IMR-90 (cell line): ENCODE measurements around the gene SOD2. TPM values are rescaled to one million over a fixed set of nuclear protein-coding genes. Genes with fewer than 3 reads are reported as not detected.

ENCODE experiments used
- ATAC-seq: fragments of 200-7000 bp; cut with Tn5 transposase; 2 replicates; pipeline ENCODE4 v1.9.1; 2020; ENCODE audit warnings: low read depth, mild to moderate bottlenecking, moderate library complexity
- BruUV-seq: library from RNA; stranded (reverse); fragments of 400-500 nt; replicated peaks from 2 replicates; lab custom pipeline; 2021; lab: Mats Ljungman, UMichigan
- CTCF ChIA-PET: fragments of 300-600 bp; formaldehyde crosslinking; extraction: SDS; loops from one replicate; lab custom pipeline; 2021; ENCODE audit warnings: antibody characterized with exemption; lab: Yijun Ruan, JAX
- POLR2A ChIA-PET: fragments of 300-600 bp; sonication (Branson Sonifier 250); formaldehyde crosslinking; loops from one replicate; lab custom pipeline; 2022; ENCODE audit warnings: antibody characterized with exemption; ENCODE audit not compliant: unreplicated experiment; lab: Charles Lee
- DNase-seq: peaks from one replicate; pipeline ENCODE4 v3.0.0; 2013
- H2AFZ ChIP-seq: replicated peaks from 2 replicates; pipeline ENCODE3; 2013; ENCODE audit warnings: low read length, mild to moderate bottlenecking; ENCODE audit not compliant: poor library complexity
- H2AK5ac ChIP-seq: 2 replicates; pipeline ENCODE4 v1.6.1; 2013; ENCODE audit warnings: low read depth, low read length, inconsistent platforms
- H2AK9ac ChIP-seq: replicated peaks from 2 replicates; pipeline ENCODE3; 2013; ENCODE audit warnings: mild to moderate bottlenecking, low read depth, low read length, moderate library complexity; ENCODE audit not compliant: poor library complexity
- H2BK120ac ChIP-seq: 2 replicates; pipeline ENCODE4 v1.6.1; 2013; ENCODE audit warnings: low read depth, low read length, inconsistent platforms
- H2BK15ac ChIP-seq: 3 replicates; pipeline ENCODE4 v1.6.1; 2013; ENCODE audit warnings: low read depth, low read length, inconsistent platforms
- H2BK20ac ChIP-seq: 2 replicates; pipeline ENCODE4 v1.6.1; 2013; ENCODE audit warnings: low read depth, mild to moderate bottlenecking, inconsistent platforms, low read length, moderate library complexity
- H2BK5ac ChIP-seq: 2 replicates; pipeline ENCODE4 v1.6.1; 2013; ENCODE audit warnings: mild to moderate bottlenecking, low read depth, low read length, inconsistent platforms; ENCODE audit not compliant: poor library complexity, severe bottlenecking
- H3K14ac ChIP-seq: replicated peaks from 2 replicates; pipeline ENCODE4 v1.6.1; 2013; ENCODE audit warnings: low read depth, low read length, inconsistent platforms
- H3K18ac ChIP-seq: 2 replicates; pipeline ENCODE4 v1.6.1; 2013; ENCODE audit warnings: low read depth, low read length, control low read depth
- H3K23ac ChIP-seq: 2 replicates; pipeline ENCODE4 v1.6.1; 2013; ENCODE audit warnings: low read depth, low read length, inconsistent platforms
- H3K27ac ChIP-seq: 2 replicates; pipeline ENCODE4 v1.5.1; 2013; ENCODE audit warnings: mild to moderate bottlenecking, control low read depth, low read length; ENCODE audit not compliant: insufficient read depth
- H3K27me3 ChIP-seq: 2 replicates; pipeline ENCODE4 v1.6.1; 2013; ENCODE audit warnings: low read length; ENCODE audit not compliant: control insufficient read depth, insufficient read depth
- H3K36me3 ChIP-seq: 2 replicates; pipeline ENCODE4 v1.6.1; 2013; ENCODE audit warnings: low read length, mixed read lengths; ENCODE audit not compliant: control insufficient read depth, insufficient read depth
- H3K4ac ChIP-seq: 2 replicates; pipeline ENCODE4 v1.6.1; 2013; ENCODE audit warnings: low read depth, low read length, inconsistent platforms
- H3K4me1 ChIP-seq: 2 replicates; pipeline ENCODE4 v1.6.1; 2013; ENCODE audit warnings: low read length, mixed read lengths; ENCODE audit not compliant: control insufficient read depth, insufficient read depth
- H3K4me2 ChIP-seq: 2 replicates; pipeline ENCODE4 v1.6.1; 2013; ENCODE audit warnings: low read depth, mild to moderate bottlenecking, control low read depth, low read length, moderate library complexity
- H3K4me3 ChIP-seq: 2 replicates; pipeline ENCODE4 v1.5.1; 2013; ENCODE audit warnings: low read depth, mild to moderate bottlenecking, control low read depth, low read length, moderate library complexity; ENCODE audit not compliant: insufficient read depth
- H3K56ac ChIP-seq: 2 replicates; pipeline ENCODE4 v1.6.1; 2013; ENCODE audit warnings: low read length, inconsistent platforms; ENCODE audit not compliant: insufficient read depth; ENCODE audit errors: extremely low read depth
- H3K79me1 ChIP-seq, 2 experiments: 2 replicates each; pipeline ENCODE4 v1.6.1; 2013; ENCODE audit warnings: low read length in 2 of 2, inconsistent platforms in 1 of 2, low read depth in 1 of 2
- H3K9ac ChIP-seq: 2 replicates; pipeline ENCODE4 v1.6.1; 2013; ENCODE audit warnings: low read depth, low read length, control low read depth
- H3K9me1 ChIP-seq: 2 replicates; pipeline ENCODE4 v1.6.1; 2013; ENCODE audit warnings: low read length, inconsistent platforms; ENCODE audit not compliant: insufficient read depth
- H3K9me3 ChIP-seq: 2 replicates; pipeline ENCODE4 v1.6.1; 2013; ENCODE audit warnings: low read length; ENCODE audit not compliant: control insufficient read depth, insufficient read depth
- H4K20me1 ChIP-seq: 2 replicates; pipeline ENCODE4 v1.6.1; 2013; ENCODE audit warnings: low read length, inconsistent platforms; ENCODE audit not compliant: insufficient read depth
- H4K5ac ChIP-seq: 2 replicates; pipeline ENCODE4 v1.6.1; 2013; ENCODE audit warnings: mild to moderate bottlenecking, low read depth, low read length, control low read depth
- H4K8ac ChIP-seq, 2 experiments: 2 replicates each; pipeline ENCODE4 v1.6.1; 2013; ENCODE audit warnings: low read depth in 2 of 2, low read length in 2 of 2, control low read depth in 1 of 2, inconsistent platforms in 1 of 2
- H4K91ac ChIP-seq: 2 replicates; pipeline ENCODE4 v1.6.1; 2013; ENCODE audit warnings: low read depth, low read length, inconsistent platforms; ENCODE audit not compliant: insufficient read depth
- BHLHE40 ChIP-seq: fragments of 150-350 bp; IDR thresholded peaks from 2 replicates; pipeline ENCODE4 v1.6.1; 2016; ENCODE audit warnings: mild to moderate bottlenecking, low read depth, low read length
- CEBPB ChIP-seq: IDR thresholded peaks from 2 replicates; pipeline ENCODE4 v1.6.1; 2012; ENCODE audit warnings: low read depth, low read length, improper control_type of control experiment
- CHD1 ChIP-seq: IDR thresholded peaks from 2 replicates; pipeline ENCODE4 v1.6.1; 2012; ENCODE audit warnings: low read depth, low read length, improper control_type of control experiment
- CTCF ChIP-seq: conservative IDR thresholded peaks from 2 replicates; pipeline ENCODE4 v1.5.1; 2012; ENCODE audit warnings: mild to moderate bottlenecking, low read depth, low read length, improper control_type of control experiment
- ELK1 ChIP-seq: fragments of 150-350 bp; IDR thresholded peaks from 2 replicates; pipeline ENCODE4 v1.6.1; 2016; ENCODE audit warnings: low read depth, mild to moderate bottlenecking, low read length, moderate library complexity, borderline replicate concordance
- FOS ChIP-seq: fragments of 150-350 bp; IDR thresholded peaks from 2 replicates; pipeline ENCODE4 v1.6.1; 2016; ENCODE audit warnings: low read depth, low read length
- MAFK ChIP-seq: IDR thresholded peaks from 2 replicates; pipeline ENCODE4 v1.6.1; 2012; ENCODE audit warnings: low read depth, low read length, improper control_type of control experiment
- MAZ ChIP-seq: IDR thresholded peaks from 2 replicates; pipeline ENCODE4 v1.6.1; 2012; ENCODE audit warnings: low read depth, mild to moderate bottlenecking, low read length, improper control_type of control experiment, moderate library complexity, borderline replicate concordance
- NFE2L2 ChIP-seq: fragments of 150-350 bp; IDR thresholded peaks from 2 replicates; pipeline ENCODE4 v1.6.1; 2016; ENCODE audit warnings: low read depth, mild to moderate bottlenecking, low read length
- POLR2A ChIP-seq: IDR thresholded peaks from 2 replicates; pipeline ENCODE4 v1.6.1; 2012; ENCODE audit warnings: mild to moderate bottlenecking, low read depth, low read length
- RCOR1 ChIP-seq: IDR thresholded peaks from 2 replicates; pipeline ENCODE4 v1.6.1; 2012; ENCODE audit warnings: mild to moderate bottlenecking, low read length, improper control_type of control experiment; ENCODE audit not compliant: insufficient replicate concordance
- RFX5 ChIP-seq: IDR thresholded peaks from 2 replicates; pipeline ENCODE4 v1.8.0; 2012; ENCODE audit warnings: low read depth, mild to moderate bottlenecking, low read length, moderate library complexity
- USF2 ChIP-seq: fragments of 150-350 bp; IDR thresholded peaks from 2 replicates; pipeline ENCODE4 v1.6.1; 2017; ENCODE audit warnings: mild to moderate bottlenecking, antibody characterized with exemption, low read length, low read depth
- WGBS, 2 experiments: methylation state at CpG; one replicate each; pipeline versions ENCODE4 v1.1.5 to v1.1.7; 2013; ENCODE audit warnings: missing lambda C conversion rate in 2 of 2; ENCODE audit not compliant: insufficient read length in 1 of 2; ENCODE audit errors: extremely low coverage in 2 of 2; 5-methylcytosine and 5-hydroxymethylcytosine counted together
- dilution Hi-C: fragments of 300-500 bp; cut with HindIII; formaldehyde crosslinking; loops from one replicate; pipeline ENCODE4 v1.14.3; 2018; ENCODE audit warnings: low sequenced_read_pairs; ENCODE audit not compliant: unreplicated experiment
- in situ Hi-C: fragments of 300-500 bp; cut with MboI; formaldehyde crosslinking; loops from 3 replicates; pipeline ENCODE4 v1.14.3; 2019; ENCODE audit warnings: low sequenced_read_pairs, inconsistent platforms, mixed read lengths
- intact Hi-C: fragments of 100-400 bp; cut with micrococcal nuclease; formaldehyde crosslinking; loops from 2 replicates; pipeline ENCODE4 v1.10.0; 2022
- polyA plus RNA-seq, 3 experiments: library from polyadenylated mRNA; depleted of rRNA; stranded (reverse); fragments of >200 nt; gene quantifications; 2 replicates each; pipeline ENCODE4 v1.2.3, GENCODE V29; 2012; ENCODE audit warnings: low replicate concordance in 1 of 3
- total RNA-seq: library from RNA; depleted of rRNA; stranded (reverse); fragments of >200 nt; gene quantifications from 2 replicates; pipeline ENCODE4 v1.2.3, GENCODE V29; 2012

The SOD2 gene
- total and polyA plus RNA-seq, 2 of the 4 experiments (the other 2 are of a cell fraction) = 173 to 243 TPM

GRCh38 chr6:159736908-159737307 lies 43.9 kb upstream of the SOD2 start:
- H3K23ac ChIP-seq = no peak overlapping the region
- no peak overlapping the region for H3K27ac ChIP-seq
- H3K4me1 ChIP-seq = no peaks in the 10 kb centered on the region
- no peak overlapping the region for H2BK120ac ChIP-seq
- H3K9me3 ChIP-seq = no peaks in the 10 kb centered on the region
- no peak overlapping the region for H2AK9ac ChIP-seq
- intact Hi-C loops = no loop called here
- H2AFZ ChIP-seq = no peak overlapping the region
- H3K9me1 ChIP-seq = 0 out of 2 replicates have a peak, but pooled peaks cover 7% of the 10 kb centered on the region
- in situ Hi-C loops = no loop called here
- no peak overlapping the region for H2AK5ac ChIP-seq
- CTCF ChIA-PET = no interaction called here
- no peak overlapping the region for H2BK5ac ChIP-seq
- no peaks in the 10 kb centered on the region for H3K27me3 ChIP-seq
- H4K8ac ChIP-seq = no peak overlapping the region
- no peak overlapping the region for H2BK20ac ChIP-seq
- dilution Hi-C loops = no loop called here
- H4K5ac ChIP-seq = no peak overlapping the region
- no peak overlapping the region for H2BK15ac ChIP-seq
- no peak overlapping the region for H3K9ac ChIP-seq
- peaks cover 27% of the 10 kb centered on the region for H3K36me3 ChIP-seq
- no peak overlapping the region for H4K91ac ChIP-seq
- peaks cover 58% of the 10 kb centered on the region for H4K20me1 ChIP-seq
- H3K4me2 ChIP-seq = no peak overlapping the region
- no peak overlapping the region for H3K4ac ChIP-seq
- no TSS peak for BruUV-seq
- no peak for TF ChIP-seq MAFK
- TF ChIP-seq BHLHE40 = no peak
- TF ChIP-seq RCOR1 = no peak
- TF ChIP-seq CHD1 = no peak
- no peak for TF ChIP-seq MAZ
- TF ChIP-seq USF2 = no peak
- TF ChIP-seq ELK1 = no peak
- no peak for TF ChIP-seq FOS
- TF ChIP-seq POLR2A = no peak
- TF ChIP-seq CEBPB = no peak
- no peak for TF ChIP-seq NFE2L2
- TF ChIP-seq CTCF = no peak
- no peak for TF ChIP-seq RFX5
- H3K14ac ChIP-seq = no peak overlapping the region
- POLR2A ChIA-PET = interaction anchor here (0.6 kb wide), 1 partner anchor 53 kb away, joined by 3 read pairs; the partner anchor contains the start of gene MRPL18
- H3K79me1 ChIP-seq = peaks cover 6 to 27% of the 10 kb centered on the region in 2 experiments
- H3K4me3 ChIP-seq = no peak overlapping the region
- DNase-seq (no peak), ATAC-seq (no peak)
- 100% methylated on average over 2 of the region's 7 CpGs; no CpG with 5 or more reads in 1 of the 2 experiments for WGBS, 2 experiments
- H3K18ac ChIP-seq = no peak overlapping the region
- no peak overlapping the region for H3K56ac ChIP-seq
